ENCODE data around the gene KDM6B. TPM values are rescaled to one million over a fixed set of nuclear protein-coding genes. Genes with fewer than 3 reads are reported as not detected.

KDM6B gene
- total and polyA plus RNA-seq, 9 of the 15 experiments (the other 6 are each of a cell fraction or from before 2014, with no cell fraction given): 0.01 to 22.9 (median 2.2) TPM

DNA sequence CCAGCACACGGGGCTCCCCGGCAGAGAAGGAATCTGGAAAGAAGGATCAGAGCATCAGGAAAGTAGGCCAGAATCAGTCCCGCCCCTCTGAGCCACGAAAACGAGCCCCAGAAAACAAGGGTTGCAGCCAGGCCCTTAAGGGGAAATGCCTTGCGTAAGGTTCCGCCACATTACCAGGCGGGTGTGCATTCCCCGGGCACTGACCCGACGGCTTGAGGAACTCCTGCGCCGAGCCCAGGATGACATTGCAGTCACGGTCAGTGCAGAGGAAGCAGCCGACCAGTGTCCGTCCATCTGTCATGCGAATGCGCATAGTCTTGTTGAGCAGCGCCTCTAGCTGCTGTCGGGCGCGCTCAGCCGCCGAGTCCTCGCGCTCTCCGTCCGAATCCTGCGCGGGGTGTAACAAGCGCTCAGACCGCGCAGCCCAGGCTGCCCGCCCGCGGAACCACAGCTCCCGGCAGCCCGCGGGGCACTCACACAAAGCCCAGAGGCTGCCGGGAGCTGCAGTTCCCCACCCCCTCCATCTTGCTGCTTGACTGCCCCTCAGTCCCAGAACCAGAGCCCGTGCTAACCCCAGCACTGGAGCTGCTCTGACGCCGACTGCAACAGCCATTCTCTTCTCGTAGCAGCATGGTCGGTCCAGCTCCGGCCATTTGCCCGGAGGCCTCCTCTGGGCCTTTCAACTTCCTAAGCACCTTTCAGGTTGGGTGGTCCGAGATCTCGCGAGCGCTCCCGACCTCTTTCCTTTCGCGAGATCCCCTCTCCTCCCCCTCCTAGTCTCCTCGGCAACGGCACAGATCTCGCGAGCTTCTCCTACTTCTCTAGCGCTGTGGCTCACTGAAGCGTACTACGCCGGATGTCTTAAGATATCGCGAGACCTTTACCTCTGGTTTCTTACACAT, 23.0 kb downstream of the KDM6B start, which contains the start of gene NAA38 (continued):
- TF ChIP-seq POLR3G (IDR thresholded peaks at IDR 0.05; ENCODE audit: extremely low read depth, insufficient read length, insufficient replicate concordance) (no peak), TFAP4 (CRISPR knock-in tag; IDR thresholded peaks at IDR 0.05; ENCODE audit: borderline replicate concordance) (peak; percentile 84), CREB1 (IDR thresholded peaks at IDR 0.05) (peak; percentile 55), CREB1 (CRISPR knock-in tag; IDR thresholded peaks at IDR 0.05) (peak; percentile 84), ZNF274 (IDR thresholded peaks at IDR 0.05; ENCODE audit: borderline replicate concordance, low read depth, low read length) (no peak), RBFOX2 (IDR thresholded peaks at IDR 0.05; ENCODE audit: low read depth, low read length) (peak; percentile 81), FOXA1 (IDR thresholded peaks at IDR 0.05; ENCODE audit: borderline replicate concordance) (no peak), THAP12 (CRISPR knock-in tag; IDR thresholded peaks at IDR 0.05) (peak; percentile 46; the same call in 1 of the 2 replicates), PHF8 (IDR thresholded peaks at IDR 0.05; ENCODE audit: borderline replicate concordance, low read length) (peak; percentile 62; the same call in 1 of the 2 replicates), CHD2 (IDR thresholded peaks at IDR 0.05; ENCODE audit: low read depth, low read length) (peak; percentile 98), IRF2 (CRISPR knock-in tag; IDR thresholded peaks at IDR 0.05) (no peak), ZNF431 (CRISPR knock-in tag; IDR thresholded peaks at IDR 0.05) (peak; percentile 43; the same call in 1 of the 2 replicates), POLR2A (conservative IDR thresholded peaks at IDR 0.05) (peak; percentile 60; the same call in 1 of the 2 replicates), NCOA2 (IDR thresholded peaks at IDR 0.05; ENCODE audit: partially characterized antibody in 2 of 2) (no peak), SUPT5H (IDR thresholded peaks at IDR 0.05) (no peak; the same call in 1 of the 2 replicates), DEAF1 (CRISPR knock-in tag; IDR thresholded peaks at IDR 0.05) (0 out of 2 replicates have a peak, but pooled peaks have one; percentile 15), TAF1 (IDR thresholded peaks at IDR 0.05; ENCODE audit: control insufficient read depth, extremely low read depth, insufficient read depth, low read length, severe bottlenecking) (no peak)
- TF ChIP-seq, protein P1, sequence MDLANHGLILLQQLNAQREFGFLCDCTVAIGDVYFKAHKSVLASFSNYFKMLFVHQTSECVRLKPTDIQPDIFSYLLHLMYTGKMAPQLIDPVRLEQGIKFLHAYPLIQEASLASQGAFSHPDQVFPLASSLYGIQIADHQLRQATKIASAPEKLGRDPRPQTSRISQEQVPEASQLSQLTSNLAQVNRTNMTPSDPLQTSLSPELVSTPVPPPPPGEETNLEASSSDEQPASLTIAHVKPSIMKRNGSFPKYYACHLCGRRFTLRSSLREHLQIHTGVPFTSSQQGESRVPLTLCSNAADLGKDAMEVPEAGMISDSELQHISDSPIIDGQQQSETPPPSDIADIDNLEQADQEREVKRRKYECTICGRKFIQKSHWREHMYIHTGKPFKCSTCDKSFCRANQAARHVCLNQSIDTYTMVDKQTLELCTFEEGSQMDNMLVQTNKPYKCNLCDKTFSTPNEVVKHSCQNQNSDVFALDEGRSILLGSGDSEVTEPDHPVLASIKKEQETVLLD (IDR thresholded peaks at IDR 0.05): peak; percentile 54; the same call in 1 of the 2 replicates
- TF ChIP-seq, protein P2, sequence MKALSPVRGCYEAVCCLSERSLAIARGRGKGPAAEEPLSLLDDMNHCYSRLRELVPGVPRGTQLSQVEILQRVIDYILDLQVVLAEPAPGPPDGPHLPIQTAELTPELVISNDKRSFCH (CRISPR knock-in tag; IDR thresholded peaks at IDR 0.05): no peak
- TF ChIP-seq, protein P2 (tag; IDR thresholded peaks at IDR 0.05): peak; percentile 31; the same call in 1 of the 2 replicates

Measured in K562 (cell line).